WTC11 (cell line): ENCODE results near the gene GALNT9. TPM values are rescaled to one million over a fixed set of nuclear protein-coding genes. Genes with fewer than 3 reads are reported as not detected.

Experiments used
- ATAC-seq: fragments of 200-7000 bp; cut with Tn5 transposase; 2 replicates; pipeline ENCODE4 v1.10.0; 2021; ENCODE audit warnings: mild to moderate bottlenecking, moderate library complexity
- CTCF ChIA-PET: fragments of 300-600 bp; sonication (Branson Sonifier 250); formaldehyde crosslinking; loops from one replicate; lab custom pipeline; 2021; ENCODE audit warnings: antibody characterized with exemption; lab: Charles Lee
- POLR2A ChIA-PET: fragments of 350-600 bp; sonication (Branson Sonifier 250); formaldehyde crosslinking; loops from one replicate; lab custom pipeline; 2021; ENCODE audit warnings: antibody characterized with exemption; lab: Charles Lee
- DNase-seq: peaks from one replicate; pipeline ENCODE4 v3.0.0; 2021; ENCODE audit warnings: low spot score
- H3K27ac Mint-ChIP-seq: 2 replicates; pipeline ENCODE4 v1.8.0; 2021; ENCODE audit warnings: mixed read lengths
- H3K27me3 Mint-ChIP-seq: 2 replicates; pipeline ENCODE4 v1.8.0; 2021; ENCODE audit warnings: low read depth, mild to moderate bottlenecking, moderate library complexity, mixed read lengths
- H3K36me3 Mint-ChIP-seq: 2 replicates; pipeline ENCODE4 v1.8.0; 2021; ENCODE audit warnings: mixed read lengths
- H3K4me1 Mint-ChIP-seq: 2 replicates; pipeline ENCODE4 v1.8.0; 2022; ENCODE audit warnings: mixed read lengths
- H3K4me3 Mint-ChIP-seq: 2 replicates; pipeline ENCODE4 v1.8.0; 2021; ENCODE audit warnings: mild to moderate bottlenecking, moderate library complexity, mixed read lengths
- H3K9me3 Mint-ChIP-seq: 2 replicates; pipeline ENCODE4 v1.8.0; 2021; ENCODE audit warnings: mixed read lengths
- CBFB ChIP-seq: sonication (generic); formaldehyde crosslinking; IDR thresholded peaks from 2 replicates; pipeline ENCODE4 v1.8.1; 2022; ENCODE audit warnings: mild to moderate bottlenecking, low read depth, missing genetic modification reagents
- ELF4 ChIP-seq: sonication (generic); formaldehyde crosslinking; IDR thresholded peaks from 2 replicates; pipeline ENCODE4 v1.8.1; 2022; ENCODE audit warnings: low read depth, mild to moderate bottlenecking, moderate library complexity, missing genetic modification reagents
- EMX1 ChIP-seq: fragments of 250-450 bp; sonication (Bioruptor Pico); IDR thresholded peaks from 2 replicates; pipeline ENCODE4 v1.8.0; 2021; ENCODE audit warnings: mild to moderate bottlenecking
- FOXK1 ChIP-seq: sonication (generic); formaldehyde crosslinking; IDR thresholded peaks from 2 replicates; pipeline ENCODE4 v1.8.0; 2022; ENCODE audit warnings: mild to moderate bottlenecking, moderate library complexity, missing genetic modification reagents
- FOXP1 ChIP-seq: sonication (generic); formaldehyde crosslinking; IDR thresholded peaks from 2 replicates; pipeline ENCODE4 v1.8.0; 2022; ENCODE audit warnings: missing genetic modification reagents, mild to moderate bottlenecking, moderate library complexity, borderline replicate concordance
- IRF2 ChIP-seq: sonication (generic); formaldehyde crosslinking; IDR thresholded peaks from 2 replicates; pipeline ENCODE4 v1.8.0; 2022; ENCODE audit warnings: low read depth, missing genetic modification reagents, borderline replicate concordance
- JAZF1 ChIP-seq: fragments of 250-450 bp; sonication (Bioruptor Pico); IDR thresholded peaks from 2 replicates; pipeline ENCODE4 v1.9.0; 2021; ENCODE audit warnings: moderate library complexity, mild to moderate bottlenecking, inconsistent platforms
- MYBL2 ChIP-seq: sonication (generic); formaldehyde crosslinking; IDR thresholded peaks from 2 replicates; pipeline ENCODE4 v1.8.1; 2023; ENCODE audit warnings: mild to moderate bottlenecking, moderate library complexity, missing genetic modification reagents
- NR2C2 ChIP-seq: sonication (generic); formaldehyde crosslinking; IDR thresholded peaks from 2 replicates; pipeline ENCODE4 v1.8.0; 2022; ENCODE audit warnings: mild to moderate bottlenecking, missing genetic modification reagents
- OVOL2 ChIP-seq: fragments of 250-450 bp; sonication (Bioruptor Pico); IDR thresholded peaks from 2 replicates; pipeline ENCODE4 v1.9.0; 2021; ENCODE audit warnings: mild to moderate bottlenecking, borderline replicate concordance
- ZNF219 ChIP-seq: sonication (generic); formaldehyde crosslinking; IDR thresholded peaks from 2 replicates; pipeline ENCODE4 v1.8.0; 2023; ENCODE audit warnings: missing genetic modification reagents, mild to moderate bottlenecking, borderline replicate concordance
- ZNF263 ChIP-seq: sonication (generic); formaldehyde crosslinking; IDR thresholded peaks from 2 replicates; pipeline ENCODE4 v1.8.1; 2022; ENCODE audit warnings: low read depth, mild to moderate bottlenecking, moderate library complexity, missing genetic modification reagents
- total RNA-seq: library from RNA; stranded (reverse); gene quantifications from 3 replicates; pipeline ENCODE4 v1.2.3, GENCODE V29; 2021
- TF ChIP-seq, protein P1 (sequence below): fragments of 250-450 bp; sonication (Bioruptor Pico); conservative IDR thresholded peaks from 2 replicates; pipeline ENCODE4 v1.9.0; 2021; ENCODE audit warnings: mild to moderate bottlenecking
- TF ChIP-seq, protein P2 (sequence below): fragments of 250-450 bp; sonication (Bioruptor Pico); IDR thresholded peaks from 2 replicates; pipeline ENCODE4 v1.9.0; 2021; ENCODE audit warnings: mild to moderate bottlenecking
- TF ChIP-seq, protein P3 (sequence below): fragments of 250-450 bp; sonication (Bioruptor Pico); IDR thresholded peaks from 2 replicates; pipeline ENCODE4 v2.1.2; 2022; ENCODE audit warnings: mild to moderate bottlenecking, moderate library complexity
- TF ChIP-seq, protein P4 (sequence below): sonication (generic); formaldehyde crosslinking; IDR thresholded peaks from 2 replicates; pipeline ENCODE4 v1.8.0; 2023; ENCODE audit warnings: missing genetic modification reagents, mild to moderate bottlenecking, borderline replicate concordance
- TF ChIP-seq, protein P5 (sequence below): sonication (generic); formaldehyde crosslinking; IDR thresholded peaks from 2 replicates; pipeline ENCODE4 v1.8.0; 2022; ENCODE audit warnings: mild to moderate bottlenecking, missing genetic modification reagents
- TF ChIP-seq, protein P6 (sequence below): sonication (generic); formaldehyde crosslinking; IDR thresholded peaks from 2 replicates; pipeline ENCODE4 v1.8.1; 2023; ENCODE audit warnings: mild to moderate bottlenecking, moderate library complexity, missing genetic modification reagents

Gene GALNT9
- total RNA-seq, 1 experiment from 2014 or later = 0.90 TPM

DNA sequence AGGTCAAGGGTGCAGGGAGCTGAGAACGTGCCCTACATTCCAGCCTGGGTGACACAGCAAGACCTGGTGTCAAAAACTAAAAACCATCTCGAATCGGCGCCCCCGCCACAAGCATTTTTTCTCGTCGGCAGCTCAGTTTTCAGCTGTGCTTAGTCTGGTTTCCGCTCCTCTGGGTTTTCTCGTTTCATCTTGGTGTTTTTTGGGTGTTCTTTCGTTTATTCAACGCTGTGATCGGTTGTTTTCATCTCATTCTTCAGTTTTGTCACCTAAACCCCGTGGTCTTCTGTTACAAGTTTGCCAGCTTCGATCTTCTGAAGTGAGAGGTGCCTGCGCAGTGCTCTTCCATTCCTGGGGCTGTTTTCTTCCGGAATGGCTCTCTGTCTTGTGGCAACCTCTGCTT, 143.7 kb downstream of the GALNT9 start (continued):
- no peak for TF ChIP-seq ZNF263 (CRISPR knock-in tag)
- TF ChIP-seq NR2C2 (CRISPR knock-in tag) = no peak
- TF ChIP-seq ZNF219 (CRISPR knock-in tag) = no peak
- TF ChIP-seq IRF2 (CRISPR knock-in tag) = no peak
- TF ChIP-seq, protein P1, sequence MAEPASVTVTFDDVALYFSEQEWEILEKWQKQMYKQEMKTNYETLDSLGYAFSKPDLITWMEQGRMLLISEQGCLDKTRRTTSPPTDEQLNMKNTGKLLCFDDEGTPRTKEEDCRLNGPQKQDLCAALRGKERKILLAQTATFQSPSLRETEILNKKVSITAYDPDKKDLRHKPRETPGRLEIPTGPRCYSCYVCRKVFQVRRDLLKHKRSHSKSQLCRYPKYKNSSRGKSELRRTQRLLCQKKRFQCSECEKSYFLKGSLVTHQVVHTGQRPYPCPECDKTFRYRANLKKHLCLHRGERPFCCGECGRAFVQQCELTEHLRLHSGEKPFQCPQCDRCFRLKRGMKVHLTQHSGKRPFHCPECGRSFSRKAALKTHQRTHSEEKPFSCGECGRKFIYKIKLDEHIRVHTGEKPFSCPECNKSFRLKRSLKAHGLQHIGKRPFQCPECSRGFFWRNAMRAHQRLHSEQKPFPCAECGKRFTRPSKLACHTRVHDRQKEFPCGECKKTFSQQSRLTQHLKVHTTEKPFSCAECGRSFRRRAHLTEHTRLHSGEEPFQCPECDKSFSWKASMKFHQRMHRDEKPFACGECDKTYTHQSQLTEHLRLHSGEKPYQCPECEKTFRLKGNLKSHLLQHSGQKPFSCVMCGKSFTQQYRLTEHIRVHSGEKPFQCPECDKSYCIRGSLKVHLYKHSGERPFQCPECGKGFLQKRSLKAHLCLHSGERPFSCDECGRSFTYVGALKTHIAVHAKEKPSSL = no peak
- TF ChIP-seq, protein P2, sequence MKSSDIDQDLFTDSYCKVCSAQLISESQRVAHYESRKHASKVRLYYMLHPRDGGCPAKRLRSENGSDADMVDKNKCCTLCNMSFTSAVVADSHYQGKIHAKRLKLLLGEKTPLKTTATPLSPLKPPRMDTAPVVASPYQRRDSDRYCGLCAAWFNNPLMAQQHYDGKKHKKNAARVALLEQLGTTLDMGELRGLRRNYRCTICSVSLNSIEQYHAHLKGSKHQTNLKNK (CRISPR knock-in tag) = no peak
- TF ChIP-seq CBFB (CRISPR knock-in tag) = no peak

DNA sequence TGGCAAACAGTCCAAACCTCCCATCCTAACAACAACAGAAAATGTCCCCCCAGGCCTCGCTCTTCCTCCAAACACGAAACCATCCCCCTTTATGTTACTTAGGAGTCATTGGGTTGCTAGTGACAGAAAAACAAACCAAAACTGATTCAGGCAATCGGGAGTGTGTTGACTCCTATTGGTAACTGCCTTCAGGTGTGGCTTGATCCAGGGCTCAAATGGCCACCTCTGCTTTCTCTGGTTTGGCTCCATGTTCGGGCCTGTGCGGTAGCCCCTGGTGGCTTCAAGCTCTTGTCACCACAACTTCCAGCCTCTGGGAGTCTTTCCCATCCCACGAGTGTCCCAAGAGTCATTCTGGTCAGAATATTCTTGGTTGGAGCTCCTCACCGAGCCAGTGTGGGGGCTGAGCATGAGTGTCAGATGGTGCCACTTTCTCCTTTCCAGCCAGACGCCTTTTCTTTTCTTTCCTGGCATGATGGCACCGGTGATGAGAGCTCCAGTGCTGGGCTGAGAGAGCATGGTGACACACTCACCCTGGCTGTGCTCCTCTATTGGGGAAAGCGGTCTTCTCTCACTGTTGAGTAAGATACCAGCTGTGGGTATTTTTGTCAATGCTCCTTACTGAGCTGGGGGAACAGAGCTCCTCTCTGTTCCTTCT, 146.6 kb downstream of the GALNT9 start:
- ChIA-PET POLR2A (no interaction called here), CTCF (interaction anchor here (1.0 kb wide), 3 partner anchors 11 to 29 kb away, joined by 3 to 4 read pairs (median 3); no protein-coding TSS in a partner anchor)
- peaks cover 16% of the 10 kb centered on the region for H3K9me3 Mint-ChIP-seq
- no peaks in the 10 kb centered on the region for H3K36me3 Mint-ChIP-seq
- DNase-seq (no peak), ATAC-seq (no peak)
- H3K27me3 Mint-ChIP-seq = peaks cover 76% of the 10 kb centered on the region
- peaks cover 12% of the 10 kb centered on the region for H3K4me1 Mint-ChIP-seq
- no peak overlapping the region for H3K27ac Mint-ChIP-seq
- H3K4me3 Mint-ChIP-seq = no peak overlapping the region
- TF ChIP-seq MYBL2 (CRISPR knock-in tag) (no peak), OVOL2 (CRISPR knock-in tag) (no peak), FOXP1 (no peak), ELF4 (CRISPR knock-in tag) (no peak), JAZF1 (no peak), FOXK1 (CRISPR knock-in tag) (no peak), NR2C2 (CRISPR knock-in tag) (no peak), EMX1 (CRISPR knock-in tag) (no peak)
- TF ChIP-seq, protein P3, sequence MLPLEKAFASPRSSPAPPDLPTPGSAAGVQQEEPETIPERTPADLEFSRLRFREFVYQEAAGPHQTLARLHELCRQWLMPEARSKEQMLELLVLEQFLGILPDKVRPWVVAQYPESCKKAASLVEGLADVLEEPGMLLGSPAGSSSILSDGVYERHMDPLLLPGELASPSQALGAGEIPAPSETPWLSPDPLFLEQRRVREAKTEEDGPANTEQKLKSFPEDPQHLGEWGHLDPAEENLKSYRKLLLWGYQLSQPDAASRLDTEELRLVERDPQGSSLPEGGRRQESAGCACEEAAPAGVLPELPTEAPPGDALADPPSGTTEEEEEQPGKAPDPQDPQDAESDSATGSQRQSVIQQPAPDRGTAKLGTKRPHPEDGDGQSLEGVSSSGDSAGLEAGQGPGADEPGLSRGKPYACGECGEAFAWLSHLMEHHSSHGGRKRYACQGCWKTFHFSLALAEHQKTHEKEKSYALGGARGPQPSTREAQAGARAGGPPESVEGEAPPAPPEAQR (CRISPR knock-in tag) = no peak
- TF ChIP-seq, protein P4, sequence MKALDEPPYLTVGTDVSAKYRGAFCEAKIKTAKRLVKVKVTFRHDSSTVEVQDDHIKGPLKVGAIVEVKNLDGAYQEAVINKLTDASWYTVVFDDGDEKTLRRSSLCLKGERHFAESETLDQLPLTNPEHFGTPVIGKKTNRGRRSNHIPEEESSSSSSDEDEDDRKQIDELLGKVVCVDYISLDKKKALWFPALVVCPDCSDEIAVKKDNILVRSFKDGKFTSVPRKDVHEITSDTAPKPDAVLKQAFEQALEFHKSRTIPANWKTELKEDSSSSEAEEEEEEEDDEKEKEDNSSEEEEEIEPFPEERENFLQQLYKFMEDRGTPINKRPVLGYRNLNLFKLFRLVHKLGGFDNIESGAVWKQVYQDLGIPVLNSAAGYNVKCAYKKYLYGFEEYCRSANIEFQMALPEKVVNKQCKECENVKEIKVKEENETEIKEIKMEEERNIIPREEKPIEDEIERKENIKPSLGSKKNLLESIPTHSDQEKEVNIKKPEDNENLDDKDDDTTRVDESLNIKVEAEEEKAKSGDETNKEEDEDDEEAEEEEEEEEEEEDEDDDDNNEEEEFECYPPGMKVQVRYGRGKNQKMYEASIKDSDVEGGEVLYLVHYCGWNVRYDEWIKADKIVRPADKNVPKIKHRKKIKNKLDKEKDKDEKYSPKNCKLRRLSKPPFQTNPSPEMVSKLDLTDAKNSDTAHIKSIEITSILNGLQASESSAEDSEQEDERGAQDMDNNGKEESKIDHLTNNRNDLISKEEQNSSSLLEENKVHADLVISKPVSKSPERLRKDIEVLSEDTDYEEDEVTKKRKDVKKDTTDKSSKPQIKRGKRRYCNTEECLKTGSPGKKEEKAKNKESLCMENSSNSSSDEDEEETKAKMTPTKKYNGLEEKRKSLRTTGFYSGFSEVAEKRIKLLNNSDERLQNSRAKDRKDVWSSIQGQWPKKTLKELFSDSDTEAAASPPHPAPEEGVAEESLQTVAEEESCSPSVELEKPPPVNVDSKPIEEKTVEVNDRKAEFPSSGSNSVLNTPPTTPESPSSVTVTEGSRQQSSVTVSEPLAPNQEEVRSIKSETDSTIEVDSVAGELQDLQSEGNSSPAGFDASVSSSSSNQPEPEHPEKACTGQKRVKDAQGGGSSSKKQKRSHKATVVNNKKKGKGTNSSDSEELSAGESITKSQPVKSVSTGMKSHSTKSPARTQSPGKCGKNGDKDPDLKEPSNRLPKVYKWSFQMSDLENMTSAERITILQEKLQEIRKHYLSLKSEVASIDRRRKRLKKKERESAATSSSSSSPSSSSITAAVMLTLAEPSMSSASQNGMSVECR (CRISPR knock-in tag) = no peak
- TF ChIP-seq, protein P1 = no peak
- TF ChIP-seq, protein P5, sequence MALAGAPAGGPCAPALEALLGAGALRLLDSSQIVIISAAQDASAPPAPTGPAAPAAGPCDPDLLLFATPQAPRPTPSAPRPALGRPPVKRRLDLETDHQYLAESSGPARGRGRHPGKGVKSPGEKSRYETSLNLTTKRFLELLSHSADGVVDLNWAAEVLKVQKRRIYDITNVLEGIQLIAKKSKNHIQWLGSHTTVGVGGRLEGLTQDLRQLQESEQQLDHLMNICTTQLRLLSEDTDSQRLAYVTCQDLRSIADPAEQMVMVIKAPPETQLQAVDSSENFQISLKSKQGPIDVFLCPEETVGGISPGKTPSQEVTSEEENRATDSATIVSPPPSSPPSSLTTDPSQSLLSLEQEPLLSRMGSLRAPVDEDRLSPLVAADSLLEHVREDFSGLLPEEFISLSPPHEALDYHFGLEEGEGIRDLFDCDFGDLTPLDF (CRISPR knock-in tag) = no peak
- TF ChIP-seq, protein P6, sequence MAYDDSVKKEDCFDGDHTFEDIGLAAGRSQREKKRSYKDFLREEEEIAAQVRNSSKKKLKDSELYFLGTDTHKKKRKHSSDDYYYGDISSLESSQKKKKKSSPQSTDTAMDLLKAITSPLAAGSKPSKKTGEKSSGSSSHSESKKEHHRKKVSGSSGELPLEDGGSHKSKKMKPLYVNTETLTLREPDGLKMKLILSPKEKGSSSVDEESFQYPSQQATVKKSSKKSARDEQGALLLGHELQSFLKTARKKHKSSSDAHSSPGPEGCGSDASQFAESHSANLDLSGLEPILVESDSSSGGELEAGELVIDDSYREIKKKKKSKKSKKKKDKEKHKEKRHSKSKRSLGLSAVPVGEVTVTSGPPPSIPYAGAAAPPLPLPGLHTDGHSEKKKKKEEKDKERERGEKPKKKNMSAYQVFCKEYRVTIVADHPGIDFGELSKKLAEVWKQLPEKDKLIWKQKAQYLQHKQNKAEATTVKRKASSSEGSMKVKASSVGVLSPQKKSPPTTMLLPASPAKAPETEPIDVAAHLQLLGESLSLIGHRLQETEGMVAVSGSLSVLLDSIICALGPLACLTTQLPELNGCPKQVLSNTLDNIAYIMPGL = no peak
